ENCODE measurements around the gene GABBR2. TPM values are rescaled to one million over a fixed set of nuclear protein-coding genes. Genes with fewer than 3 reads are reported as not detected.

GABBR2 gene
- polyA plus RNA-seq, 1 donor (not counting 4 experiments of a cell fraction or from before 2014, with no cell fraction given), result 0.01 TPM

GRCh38 chr9:98403715-98404114, 305.0 kb downstream of the GABBR2 start:
- dilution Hi-C loops (cut with MboI; ENCODE audit: extremely low pct_ligation_motif_present, low sequenced_read_pairs), result no loop called here
- H4K20me1 ChIP-seq (ENCODE audit: control insufficient read depth, extremely low read depth, insufficient read depth, low read length), result no peaks in the 10 kb centered on the region
- H3K4me2 ChIP-seq (ENCODE audit: control insufficient read depth, extremely low read depth, insufficient read depth, low read depth, low read length), result no peak overlapping the region
- H3K9me1 ChIP-seq (ENCODE audit: control insufficient read depth, extremely low read depth, insufficient read depth, low read length), result no peaks in the 10 kb centered on the region
- TF ChIP-seq EZH2 (IDR thresholded peaks at IDR 0.05; ENCODE audit: low read length), result no peak
- no peak for TF ChIP-seq CTCF (optimal IDR thresholded peaks at IDR 0.05 in 1 of 3, IDR thresholded peaks at IDR 0.05 in 1 of 3, conservative IDR thresholded peaks at IDR 0.05 in 1 of 3; ENCODE audit: extremely low read depth in 1 of 3, insufficient read depth in 2 of 3, low read length in 3 of 3)
- FAIRE-seq, result no peak
- no peaks in the 10 kb centered on the region for H3K79me2 ChIP-seq (ENCODE audit: control insufficient read depth, insufficient read depth, low read length)
- H3K9me3 ChIP-seq (ENCODE audit: control insufficient read depth, low read depth, low read length), result no peaks in the 10 kb centered on the region
- no peaks in the 10 kb centered on the region for H3K36me3 ChIP-seq (ENCODE audit: control insufficient read depth in 2 of 2, extremely low read depth in 1 of 2, insufficient read depth in 2 of 2, low read length in 2 of 2)
- H3K9ac ChIP-seq (ENCODE audit: control insufficient read depth, extremely low read depth, insufficient read depth, low read length), result no peak overlapping the region
- H3K4me1 ChIP-seq (ENCODE audit: control insufficient read depth, extremely low read depth, insufficient read depth, low read length), result no peaks in the 10 kb centered on the region
- H3K27me3 ChIP-seq (ENCODE audit: control insufficient read depth, extremely low read depth, insufficient read depth, low read length), result peaks cover 19% of the 10 kb centered on the region
- no peak overlapping the region for H3K4me3 ChIP-seq (ENCODE audit: control insufficient read depth in 2 of 3, extremely low read depth in 1 of 3, insufficient read depth in 2 of 3, low read depth in 1 of 3, low read length in 3 of 3)
- H3K27ac ChIP-seq (ENCODE audit: control insufficient read depth, insufficient read depth, low read length), result no peak overlapping the region
- DNase-seq (ENCODE audit: low read depth, low spot score), result no peak
- H2AFZ ChIP-seq (ENCODE audit: control insufficient read depth, low read length), result no peak overlapping the region

- FAIRE-seq, result no peak
- H3K4me1 ChIP-seq (ENCODE audit: control insufficient read depth, extremely low read depth, insufficient read depth, low read length), result no peaks in the 10 kb centered on the region
- H3K9me1 ChIP-seq (ENCODE audit: control insufficient read depth, extremely low read depth, insufficient read depth, low read length), result no peaks in the 10 kb centered on the region
- H2AFZ ChIP-seq (ENCODE audit: control insufficient read depth, low read length), result no peak overlapping the region
- H3K9me3 ChIP-seq (ENCODE audit: control insufficient read depth, low read depth, low read length), result no peaks in the 10 kb centered on the region
- no peak overlapping the region for H3K4me3 ChIP-seq (ENCODE audit: control insufficient read depth in 2 of 3, extremely low read depth in 1 of 3, insufficient read depth in 2 of 3, low read depth in 1 of 3, low read length in 3 of 3)
- TF ChIP-seq CTCF (optimal IDR thresholded peaks at IDR 0.05 in 1 of 3, IDR thresholded peaks at IDR 0.05 in 1 of 3, conservative IDR thresholded peaks at IDR 0.05 in 1 of 3; ENCODE audit: extremely low read depth in 1 of 3, insufficient read depth in 2 of 3, low read length in 3 of 3) (no peak), EZH2 (IDR thresholded peaks at IDR 0.05; ENCODE audit: low read length) (no peak)
- no peaks in the 10 kb centered on the region for H4K20me1 ChIP-seq (ENCODE audit: control insufficient read depth, extremely low read depth, insufficient read depth, low read length)
- H3K79me2 ChIP-seq (ENCODE audit: control insufficient read depth, insufficient read depth, low read length), result no peaks in the 10 kb centered on the region
- no peak for DNase-seq (ENCODE audit: low read depth, low spot score)
- H3K9ac ChIP-seq (ENCODE audit: control insufficient read depth, extremely low read depth, insufficient read depth, low read length), result no peak overlapping the region
- peaks cover 15% of the 10 kb centered on the region for H3K27me3 ChIP-seq (ENCODE audit: control insufficient read depth, extremely low read depth, insufficient read depth, low read length)
- H3K36me3 ChIP-seq (ENCODE audit: control insufficient read depth in 2 of 2, extremely low read depth in 1 of 2, insufficient read depth in 2 of 2, low read length in 2 of 2), result no peaks in the 10 kb centered on the region
- H3K4me2 ChIP-seq (ENCODE audit: control insufficient read depth, extremely low read depth, insufficient read depth, low read depth, low read length), result no peak overlapping the region
- dilution Hi-C loops (cut with MboI; ENCODE audit: extremely low pct_ligation_motif_present, low sequenced_read_pairs), result no loop called here
- H3K27ac ChIP-seq (ENCODE audit: control insufficient read depth, insufficient read depth, low read length), result no peak overlapping the region
These were observed 306.5 kb downstream of the GABBR2 start for GRCh38 chr9:98402019-98402840.
